K562 (cell line): ENCODE measurements around the gene SPI1. TPM values are rescaled to one million over a fixed set of nuclear protein-coding genes. Genes with fewer than 3 reads are reported as not detected.
A peak's percentile ranks its signal among the peaks of the same experiment; 100 is the strongest.

ENCODE experiments used
- PHB2 ChIP-seq: fragments of 450-650 bp; IDR thresholded peaks from 2 replicates; pipeline ENCODE4 v1.6.1; 2017; ENCODE audit warnings: low read depth
- PYGO2 ChIP-seq: fragments of 450-650 bp; IDR thresholded peaks from 2 replicates; pipeline ENCODE4 v1.6.1; 2016; ENCODE audit warnings: mild to moderate bottlenecking, missing genetic modification characterization, moderate library complexity, missing compliant biosample characterization
- SAP30 ChIP-seq: fragments of 200-600 bp; sonication (generic); IDR thresholded peaks from 2 replicates; pipeline ENCODE4 v1.6.1; 2012; ENCODE audit warnings: borderline replicate concordance, low read depth, mild to moderate bottlenecking, moderate library complexity, low read length, control low read depth, inconsistent platforms; ENCODE audit not compliant: insufficient read depth, poor library complexity, severe bottlenecking
- STAT6 ChIP-seq: sonication (generic); formaldehyde crosslinking; IDR thresholded peaks from 2 replicates; pipeline ENCODE4 v1.8.1; 2023; ENCODE audit warnings: mild to moderate bottlenecking, missing genetic modification reagents
- TCF7 ChIP-seq: sonication (generic); IDR thresholded peaks from 2 replicates; pipeline ENCODE4 v1.6.1; 2016; ENCODE audit warnings: antibody characterized with exemption, borderline replicate concordance
- U2AF2 ChIP-seq: fragments of 200-400 bp; formaldehyde crosslinking; optimal IDR thresholded peaks from 2 replicates; pipeline ENCODE3; 2017; ENCODE audit warnings: low read depth, mild to moderate bottlenecking, low read length
- USF1 ChIP-seq: sonication (generic); formaldehyde crosslinking; IDR thresholded peaks from 2 replicates; pipeline ENCODE4 v1.9.0; 2022; ENCODE audit warnings: mild to moderate bottlenecking, missing genetic modification reagents
- ZNF407 ChIP-seq: fragments of 450-650 bp; IDR thresholded peaks from 2 replicates; pipeline ENCODE4 v1.6.1; 2016; ENCODE audit warnings: low read depth
- ZNF609 ChIP-seq: sonication (generic); formaldehyde crosslinking; IDR thresholded peaks from 2 replicates; pipeline ENCODE4 v1.8.1; 2023; ENCODE audit warnings: missing genetic modification reagents, mild to moderate bottlenecking, borderline replicate concordance
- polyA plus RNA-seq, 8 experiments: library from polyadenylated mRNA; depleted of rRNA in 4 of 8; stranded (reverse) in 5 of 8; unstranded in 3 of 8; fragments of >200 nt; fragmentation: Nextera tagmentation in 2 of 8; fragmentation: Illumina TruSeq in 1 of 8; extraction: Ambion mirVana in 2 of 8; extraction: Trizol in 1 of 8; gene quantifications; 2 replicates each; pipeline versions ENCODE4 v1.2.1 to v1.2.3, GENCODE V29; 2011 to 2014; ENCODE audit warnings: inconsistent platforms in 1 of 8, missing spikeins in 1 of 8
- total RNA-seq, 7 experiments: library from RNA; depleted of rRNA in 6 of 7; stranded (reverse); fragments of >200 nt in 6 of 7; fragmentation: Illumina TruSeq in 2 of 7; extraction: Trizol in 2 of 7; gene quantifications; 2 replicates each; pipeline versions ENCODE4 v1.2.1 to v1.2.3, GENCODE V29; 2011 to 2021; ENCODE audit warnings: low replicate concordance in 1 of 7

Gene SPI1
- total and polyA plus RNA-seq, 9 of the 15 experiments (the other 6 are each of a cell fraction or from before 2014, with no cell fraction given) = 0.10 to 33.7 (median 10.3) TPM

- TF ChIP-seq ZNF407 (no peak), SAP30 (peak; percentile 1), USF1 (CRISPR knock-in tag) (peak; percentile 16), PHB2 (0 out of 2 replicates have a peak, but pooled peaks have one; percentile 15), ZNF609 (CRISPR knock-in tag) (no peak), STAT6 (CRISPR knock-in tag) (no peak), PYGO2 (tag) (no peak), U2AF2 (no peak), TCF7 (no peak)
These were observed 30.5 kb upstream of the SPI1 start (continued) for GRCh38 chr11:47408598-47409439.
